K562 (cell line): ENCODE results near the gene HTR2A. TPM values are rescaled to one million over a fixed set of nuclear protein-coding genes. Genes with fewer than 3 reads are reported as not detected.

Experiments used
- ATAC-seq: fragments of 200-7000 bp; cut with Tn5 transposase; 3 replicates; pipeline ENCODE4 v1.9.1; 2020; ENCODE audit warnings: moderate library complexity
- BruUV-seq: library from RNA; stranded (reverse); fragments of 400-500 nt; replicated peaks from 2 replicates; lab custom pipeline; 2021; lab: Mats Ljungman, UMichigan
- CTCF ChIA-PET: fragments of 300-600 bp; formaldehyde crosslinking; extraction: SDS; loops from one replicate; lab custom pipeline; 2021; ENCODE audit warnings: low intra/inter-chr PET ratio; lab: Yijun Ruan, JAX
- POLR2A ChIA-PET: fragments of 300-600, 350-650 bp; sonication (Branson Sonifier 250); formaldehyde crosslinking; extraction: SDS; loops from one replicate; lab custom pipeline; 2021; ENCODE audit warnings: antibody characterized with exemption, inconsistent platforms; lab: Yijun Ruan, JAX
- DNase-seq, 4 experiments: peaks; one replicate each; pipeline versions ENCODE4 v3.0.0 to v3.0.0-alpha.2; 2011 to 2018; ENCODE audit warnings: low spot score in 3 of 4, mixed read lengths in 3 of 4; ENCODE audit errors: extremely low read depth in 1 of 4
- FAIRE-seq: peaks from 2 replicates; lab custom pipeline; 2011; peaks lifted over from hg19 to GRCh38; lab: Jason Lieb, UNC
- H2AFZ ChIP-seq: 2 replicates; pipeline ENCODE4 v1.6.0; 2011; ENCODE audit warnings: low read depth, low read length, control low read depth, inconsistent platforms
- H3K27ac ChIP-seq: fragments of 200-600 bp; 3 replicates; pipeline ENCODE4 v1.8.0; 2011; ENCODE audit warnings: low read depth, mild to moderate bottlenecking, control low read depth, inconsistent platforms, low read length, moderate library complexity, mixed read lengths; ENCODE audit errors: extremely low read depth
- H3K27me3 ChIP-seq, 2 experiments: fragments of 300-600 bp in 1 of 2; 2 replicates in 1 of 2; 3 replicates in 1 of 2; pipeline versions ENCODE4 v1.6.0 to v1.8.0; 2011; ENCODE audit warnings: inconsistent platforms in 2 of 2, low read length in 2 of 2, mild to moderate bottlenecking in 1 of 2, mixed read lengths in 1 of 2, moderate library complexity in 1 of 2; ENCODE audit not compliant: control insufficient read depth in 2 of 2, insufficient read depth in 2 of 2
- H3K36me3 ChIP-seq: fragments of 300-600 bp; 3 replicates; pipeline ENCODE4 v1.8.0; 2011; ENCODE audit warnings: mild to moderate bottlenecking, low read length, inconsistent platforms; ENCODE audit not compliant: control insufficient read depth, insufficient read depth
- H3K4me1 ChIP-seq, 2 experiments: fragments of 200-600 bp in 1 of 2; replicated peaks in 1 of 2; 2 replicates in 1 of 2; 3 replicates in 1 of 2; pipeline versions ENCODE4 v1.5.1 to v1.8.0; 2011; ENCODE audit warnings: inconsistent platforms in 2 of 2, low read length in 2 of 2, mild to moderate bottlenecking in 1 of 2, mixed read lengths in 1 of 2, moderate library complexity in 1 of 2; ENCODE audit not compliant: control insufficient read depth in 2 of 2, insufficient read depth in 2 of 2
- H3K4me2 ChIP-seq: 2 replicates; pipeline ENCODE4 v1.6.1; 2011; ENCODE audit warnings: low read length, control low read depth, inconsistent platforms, mixed read lengths; ENCODE audit not compliant: insufficient read depth
- H3K4me3 ChIP-seq: fragments of 200-600 bp; sonication (generic), shearing (Covaris generic); 2 replicates; pipeline ENCODE4 v1.5.1; 2016; ENCODE audit warnings: control low read depth, inconsistent platforms
- H3K79me2 ChIP-seq: fragments of 200-600 bp; 3 replicates; pipeline ENCODE4 v1.8.0; 2011; ENCODE audit warnings: low read length, inconsistent platforms; ENCODE audit not compliant: control insufficient read depth, insufficient read depth
- H3K9ac ChIP-seq, 2 experiments: 2 replicates each; pipeline versions ENCODE4 v1.6.0 to v1.6.1; 2011; ENCODE audit warnings: low read depth in 2 of 2, low read length in 2 of 2, control low read depth in 1 of 2, inconsistent platforms in 1 of 2, mild to moderate bottlenecking in 1 of 2, mixed read lengths in 1 of 2; ENCODE audit not compliant: insufficient read depth in 1 of 2
- H3K9me1 ChIP-seq: one replicate; pipeline ENCODE4 v1.6.0; 2011; ENCODE audit warnings: inconsistent platforms, mild to moderate bottlenecking, low read length, moderate library complexity; ENCODE audit not compliant: control insufficient read depth, insufficient read depth
- H3K9me3 ChIP-seq: replicated peaks from 2 replicates; pipeline ENCODE4 v1.5.1; 2011; ENCODE audit warnings: low read depth, low read length, inconsistent platforms; ENCODE audit not compliant: control insufficient read depth, insufficient read depth
- H4K20me1 ChIP-seq: replicated peaks from 2 replicates; pipeline ENCODE4 v1.6.1; 2011; ENCODE audit warnings: low read length, inconsistent platforms, mixed read lengths; ENCODE audit not compliant: control insufficient read depth, insufficient read depth
- CBFA2T2 ChIP-seq: fragments of 450-650 bp; conservative IDR thresholded peaks from 2 replicates; pipeline ENCODE4 v1.6.1; 2017; ENCODE audit warnings: mild to moderate bottlenecking
- CBX5 ChIP-seq: IDR thresholded peaks from 2 replicates; pipeline ENCODE4 v1.6.1; 2014; ENCODE audit warnings: low read depth, borderline replicate concordance
- CEBPB ChIP-seq: fragments of 450-650 bp; IDR thresholded peaks from 2 replicates; pipeline ENCODE4 v1.6.1; 2016; ENCODE audit warnings: missing genetic modification characterization, missing compliant biosample characterization
- CGGBP1 ChIP-seq: fragments of 250-450 bp; sonication (Bioruptor Pico); IDR thresholded peaks from 2 replicates; pipeline ENCODE4 v1.9.0; 2021; ENCODE audit warnings: mild to moderate bottlenecking
- FOXK1 ChIP-seq: sonication (generic); formaldehyde crosslinking; IDR thresholded peaks from 2 replicates; pipeline ENCODE4 v1.8.0; 2022; ENCODE audit warnings: missing genetic modification reagents, mild to moderate bottlenecking, borderline replicate concordance
- IRF2 ChIP-seq: sonication (generic); formaldehyde crosslinking; IDR thresholded peaks from 2 replicates; pipeline ENCODE4 v1.8.1; 2022; ENCODE audit warnings: mild to moderate bottlenecking, missing genetic modification reagents
- POLR3G ChIP-seq: IDR thresholded peaks from 2 replicates; pipeline ENCODE4 v1.6.1; 2011; ENCODE audit not compliant: insufficient read length, insufficient replicate concordance; ENCODE audit errors: extremely low read depth
- PTTG1 ChIP-seq: fragments of 450-650 bp; IDR thresholded peaks from 2 replicates; pipeline ENCODE4 v1.6.1; 2016; ENCODE audit warnings: low read depth, mild to moderate bottlenecking, missing genetic modification characterization, missing compliant biosample characterization
- RCOR1 ChIP-seq, 2 experiments: IDR thresholded peaks; 2 replicates each; pipeline ENCODE4 v1.6.1; 2012; ENCODE audit warnings: low read depth in 2 of 2, low read length in 2 of 2, borderline replicate concordance in 1 of 2, improper control_type of control experiment in 1 of 2
- ZNF354B ChIP-seq: fragments of 250-450 bp; sonication (Bioruptor Pico); IDR thresholded peaks from 2 replicates; pipeline ENCODE4 v1.4.0; 2020
- WGBS: fragments of 100-300 bp; shearing (Covaris generic); methylation state at CpG from one replicate; pipeline ENCODE4 v1.1.6; 2016; ENCODE audit warnings: low coverage, mixed read lengths; ENCODE audit not compliant: insufficient coverage; ENCODE audit errors: missing lambda C conversion rate; 5-methylcytosine and 5-hydroxymethylcytosine counted together
- in situ Hi-C: fragments of 300-500 bp; cut with MboI; formaldehyde crosslinking; loops from 4 replicates; pipeline ENCODE4 v1.15.0; 2018; ENCODE audit warnings: inconsistent platforms, mixed read lengths
- intact Hi-C: fragments of 100-400 bp; cut with micrococcal nuclease; formaldehyde crosslinking; loops from 2 replicates; pipeline ENCODE4 v1.14.2; 2022
- polyA plus RNA-seq, 8 experiments: library from polyadenylated mRNA; depleted of rRNA in 4 of 8; stranded (reverse) in 5 of 8; unstranded in 3 of 8; fragments of >200 nt; fragmentation: Nextera tagmentation in 2 of 8; fragmentation: Illumina TruSeq in 1 of 8; extraction: Ambion mirVana in 2 of 8; extraction: Trizol in 1 of 8; gene quantifications; 2 replicates each; pipeline versions ENCODE4 v1.2.1 to v1.2.3, GENCODE V29; 2011 to 2014; ENCODE audit warnings: inconsistent platforms in 1 of 8, missing spikeins in 1 of 8
- total RNA-seq, 7 experiments: library from RNA; depleted of rRNA in 6 of 7; stranded (reverse); fragments of >200 nt in 6 of 7; fragmentation: Illumina TruSeq in 2 of 7; extraction: Trizol in 2 of 7; gene quantifications; 2 replicates each; pipeline versions ENCODE4 v1.2.1 to v1.2.3, GENCODE V29; 2011 to 2021; ENCODE audit warnings: low replicate concordance in 1 of 7
- TF ChIP-seq, protein P1 (sequence below): fragments of 150-350 bp; conservative IDR thresholded peaks from 2 replicates; pipeline ENCODE4 v1.6.1; 2014; ENCODE audit warnings: low read length
- TF ChIP-seq, protein P2 (sequence below): sonication (generic); formaldehyde crosslinking; IDR thresholded peaks from 2 replicates; pipeline ENCODE4 v1.8.1; 2023; ENCODE audit warnings: mild to moderate bottlenecking, missing genetic modification reagents

Gene HTR2A
- total and polyA plus RNA-seq, 9 of the 15 experiments (the other 6 are each of a cell fraction or from before 2014, with no cell fraction given): not detected

GRCh38 chr13:46846726-46847125, 50.1 kb downstream of the HTR2A start:
- no peak for DNase-seq
- no peak for FAIRE-seq
- WGBS: 0% methylated on average over 2 of the region's 2 CpGs
- Histone ChIP-seq H3K4me1 (no peaks in the 10 kb centered on the region), H3K36me3 (no peaks in the 10 kb centered on the region), H3K4me3 (no peak overlapping the region), H3K9ac (no peak overlapping the region), H3K4me2 (no peak overlapping the region), H3K79me2 (no peaks in the 10 kb centered on the region), H2AFZ (no peak overlapping the region), H3K27me3 (0 out of 5 replicates have a peak, but pooled peaks cover 0 to 3% of the 10 kb centered on the region in 2 experiments), H3K27ac (no peak overlapping the region), H3K9me3 (no peaks in the 10 kb centered on the region), H3K9me1 (no peaks in the 10 kb centered on the region), H4K20me1 (no peaks in the 10 kb centered on the region)
- no TSS peak for BruUV-seq
- CTCF ChIA-PET: no interaction called here
- no peak for TF ChIP-seq RCOR1 (IDR thresholded peaks at IDR 0.05; ENCODE audit: borderline replicate concordance in 1 of 2, low read depth in 2 of 2, low read length in 2 of 2)
- no peak for TF ChIP-seq CGGBP1 (CRISPR knock-in tag)
- TF ChIP-seq, protein P1, sequence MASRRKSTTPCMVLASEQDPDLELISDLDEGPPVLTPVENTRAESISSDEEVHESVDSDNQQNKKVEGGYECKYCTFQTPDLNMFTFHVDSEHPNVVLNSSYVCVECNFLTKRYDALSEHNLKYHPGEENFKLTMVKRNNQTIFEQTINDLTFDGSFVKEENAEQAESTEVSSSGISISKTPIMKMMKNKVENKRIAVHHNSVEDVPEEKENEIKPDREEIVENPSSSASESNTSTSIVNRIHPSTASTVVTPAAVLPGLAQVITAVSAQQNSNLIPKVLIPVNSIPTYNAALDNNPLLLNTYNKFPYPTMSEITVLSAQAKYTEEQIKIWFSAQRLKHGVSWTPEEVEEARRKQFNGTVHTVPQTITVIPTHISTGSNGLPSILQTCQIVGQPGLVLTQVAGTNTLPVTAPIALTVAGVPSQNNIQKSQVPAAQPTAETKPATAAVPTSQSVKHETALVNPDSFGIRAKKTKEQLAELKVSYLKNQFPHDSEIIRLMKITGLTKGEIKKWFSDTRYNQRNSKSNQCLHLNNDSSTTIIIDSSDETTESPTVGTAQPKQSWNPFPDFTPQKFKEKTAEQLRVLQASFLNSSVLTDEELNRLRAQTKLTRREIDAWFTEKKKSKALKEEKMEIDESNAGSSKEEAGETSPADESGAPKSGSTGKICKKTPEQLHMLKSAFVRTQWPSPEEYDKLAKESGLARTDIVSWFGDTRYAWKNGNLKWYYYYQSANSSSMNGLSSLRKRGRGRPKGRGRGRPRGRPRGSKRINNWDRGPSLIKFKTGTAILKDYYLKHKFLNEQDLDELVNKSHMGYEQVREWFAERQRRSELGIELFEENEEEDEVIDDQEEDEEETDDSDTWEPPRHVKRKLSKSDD: no peak
- no peak for TF ChIP-seq CBFA2T2
- no peak for TF ChIP-seq CBX5
- no peak for TF ChIP-seq FOXK1 (CRISPR knock-in tag)
- TF ChIP-seq, protein P2, sequence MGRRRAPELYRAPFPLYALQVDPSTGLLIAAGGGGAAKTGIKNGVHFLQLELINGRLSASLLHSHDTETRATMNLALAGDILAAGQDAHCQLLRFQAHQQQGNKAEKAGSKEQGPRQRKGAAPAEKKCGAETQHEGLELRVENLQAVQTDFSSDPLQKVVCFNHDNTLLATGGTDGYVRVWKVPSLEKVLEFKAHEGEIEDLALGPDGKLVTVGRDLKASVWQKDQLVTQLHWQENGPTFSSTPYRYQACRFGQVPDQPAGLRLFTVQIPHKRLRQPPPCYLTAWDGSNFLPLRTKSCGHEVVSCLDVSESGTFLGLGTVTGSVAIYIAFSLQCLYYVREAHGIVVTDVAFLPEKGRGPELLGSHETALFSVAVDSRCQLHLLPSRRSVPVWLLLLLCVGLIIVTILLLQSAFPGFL (CRISPR knock-in tag): no peak
- TF ChIP-seq POLR3G: no peak
- TF ChIP-seq ZNF354B (CRISPR knock-in tag): no peak
- no peak for TF ChIP-seq CEBPB (tag)
- no peak for TF ChIP-seq IRF2
- no peak for TF ChIP-seq PTTG1 (tag)
- ATAC-seq: no peak
- POLR2A ChIA-PET: no interaction called here
- intact Hi-C loops (no loop called here), in situ Hi-C loops (no loop called here)
